ENCODE measurements around the gene SUMF1. TPM values are rescaled to one million over a fixed set of nuclear protein-coding genes. Genes with fewer than 3 reads are reported as not detected.
A peak's percentile ranks its signal among the peaks of the same experiment; 100 is the strongest.

Gene SUMF1
- total RNA-seq, 1 donor from 2014 or later, result 6.8 TPM

GRCh38 chr3:4425707-4426106, 41.4 kb downstream of the SUMF1 start:
- no peak for ATAC-seq
- no peak for DNase-seq
- intact Hi-C loops (cut with micrococcal nuclease), result no loop called here

DNA sequence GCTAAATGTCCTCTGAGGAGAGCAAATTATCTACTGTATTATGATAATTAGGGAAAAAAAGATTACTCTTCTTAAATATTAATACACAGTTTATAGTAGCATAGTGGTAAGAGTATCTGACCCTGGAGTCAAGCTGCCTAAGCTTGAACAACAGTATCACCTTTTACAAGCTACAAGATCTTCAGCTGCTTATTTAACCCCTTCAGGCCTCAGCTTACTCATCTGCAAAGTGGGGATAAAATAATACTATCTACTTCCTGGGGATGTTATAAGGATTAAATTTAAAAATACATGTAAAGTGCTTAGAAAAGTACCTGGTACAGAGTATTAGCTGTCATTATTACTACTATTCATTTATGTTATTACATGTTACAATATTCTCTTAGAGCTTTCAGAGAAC, 42.0 kb downstream of the SUMF1 start:
- ATAC-seq (no peak), DNase-seq (no peak)
- intact Hi-C loops (cut with micrococcal nuclease), result no loop called here

DNA sequence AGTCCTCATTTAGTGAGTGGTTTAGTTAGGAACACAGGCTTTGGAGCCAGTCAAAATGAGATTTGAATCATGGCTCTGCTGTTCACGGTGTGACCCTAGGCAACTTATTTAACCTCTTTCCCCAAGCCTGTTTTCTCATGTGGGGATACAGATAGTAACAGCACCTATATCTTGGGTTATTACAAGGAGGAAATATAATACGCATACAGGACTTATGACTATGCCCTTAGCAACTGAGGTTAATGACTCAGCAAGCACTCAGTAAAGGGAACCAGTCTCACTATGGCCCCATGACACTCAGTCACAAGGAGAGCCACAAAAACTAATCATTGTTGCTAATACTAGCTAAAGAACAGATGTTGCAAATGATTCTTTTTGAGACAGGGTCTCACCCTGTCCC, 45.9 kb downstream of the SUMF1 start:
- ATAC-seq (no peak), DNase-seq (no peak)
- intact Hi-C loops (cut with micrococcal nuclease), result no loop called here

- ATAC-seq (no peak), DNase-seq (no peak)
- intact Hi-C loops (cut with micrococcal nuclease), result no loop called here
Observed at GRCh38 chr3:4419920-4420319, 47.1 kb downstream of the SUMF1 start.

DNA sequence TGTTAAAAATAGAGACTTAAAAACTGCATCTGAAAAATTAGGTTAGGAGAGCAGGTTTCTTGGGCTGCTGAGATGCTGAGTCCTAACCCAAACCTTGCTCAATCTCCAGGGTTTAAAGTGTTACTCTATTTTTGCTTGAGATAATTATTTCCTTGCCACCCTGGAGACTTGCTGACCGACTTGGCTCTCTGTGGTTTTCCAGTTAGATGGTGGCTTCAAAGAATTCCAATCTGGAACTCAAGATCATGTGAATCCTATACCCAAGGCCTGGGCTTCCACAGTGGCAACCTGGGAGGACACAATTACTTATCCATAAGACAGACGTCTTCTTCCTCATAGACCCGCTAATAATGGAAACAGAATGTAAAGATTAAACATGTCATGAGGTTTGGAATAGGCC, 47.7 kb downstream of the SUMF1 start:
- intact Hi-C loops (cut with micrococcal nuclease), result no loop called here
- DNase-seq, result no peak
- no peak for ATAC-seq

DNA sequence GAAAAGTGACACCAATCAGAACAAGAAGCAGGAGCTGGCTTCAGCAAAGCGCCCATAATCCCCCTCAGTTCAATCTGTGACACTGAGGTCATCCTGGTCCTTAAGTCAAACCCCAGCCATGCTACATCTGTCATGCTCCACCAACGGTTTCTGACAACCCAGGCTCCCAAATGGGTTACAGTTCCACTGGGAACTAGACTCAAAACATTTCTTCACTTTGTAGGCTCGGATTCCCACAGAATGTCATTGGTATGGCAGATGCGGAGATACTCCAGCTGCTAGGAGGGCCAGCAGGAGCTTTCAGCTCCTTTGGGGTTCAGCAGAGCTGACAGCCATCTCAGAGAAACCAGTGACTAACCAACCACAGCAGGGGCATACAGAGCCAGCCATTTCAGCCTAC, 48.9 kb downstream of the SUMF1 start:
- intact Hi-C loops (cut with micrococcal nuclease), result no loop called here
- ATAC-seq (peak; percentile 74), DNase-seq (no peak)

GRCh38 chr3:4417449-4417848, 49.6 kb downstream of the SUMF1 start:
- ATAC-seq, result peak; percentile 67
- DNase-seq, result no peak

GRCh38 chr3:4416961-4417360, 50.1 kb downstream of the SUMF1 start:
- ATAC-seq (peak; percentile 40), DNase-seq (no peak)
- intact Hi-C loops (cut with micrococcal nuclease), result no loop called here

More at GRCh38 chr3:4417449-4417848, 49.6 kb downstream of the SUMF1 start:
- intact Hi-C loops (cut with micrococcal nuclease), result no loop called here

- DNase-seq (no peak), ATAC-seq (no peak)
- intact Hi-C loops (cut with micrococcal nuclease), result no loop called here
Observed at GRCh38 chr3:4416427-4416945, 50.6 kb downstream of the SUMF1 start.

DNA sequence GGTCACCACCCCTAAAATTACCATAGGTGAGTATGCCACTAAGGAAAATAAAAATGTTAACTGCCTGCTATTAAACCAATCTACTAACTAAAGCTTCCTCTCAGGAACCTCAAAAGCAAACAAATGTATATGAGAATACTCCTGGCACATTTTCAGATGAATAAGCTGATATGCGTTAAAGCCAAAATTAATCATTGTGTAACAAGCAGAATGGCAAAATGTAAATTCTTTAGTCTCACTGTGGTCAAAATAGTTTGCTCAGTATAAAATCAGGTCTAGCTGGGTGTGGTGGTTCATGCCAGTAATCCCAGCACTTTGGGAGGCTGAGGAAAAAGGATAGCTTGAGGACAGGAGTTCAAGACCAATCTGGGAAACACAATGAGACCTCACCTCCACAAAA, 53.6 kb downstream of the SUMF1 start:
- intact Hi-C loops (cut with micrococcal nuclease), result no loop called here
- no peak for DNase-seq
- ATAC-seq, result no peak

DNA sequence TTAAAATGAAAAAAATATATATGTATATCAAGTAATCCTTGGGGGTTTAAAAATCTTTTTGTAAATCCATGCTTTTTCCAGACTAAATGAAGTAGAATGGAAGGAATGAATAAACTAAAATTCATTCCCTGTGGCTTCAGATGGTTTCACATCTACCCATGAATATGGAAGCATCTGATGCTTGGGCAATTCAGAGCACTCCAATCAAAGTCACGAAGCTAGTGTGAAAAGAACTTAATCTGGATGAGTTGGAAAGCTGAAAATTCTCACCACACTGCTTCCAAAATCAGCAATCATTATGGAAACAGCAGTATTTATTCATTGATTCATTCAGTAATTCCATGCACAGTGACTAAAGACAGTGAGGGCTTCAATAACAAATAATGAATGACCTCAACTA, 55.2 kb downstream of the SUMF1 start:
- DNase-seq (no peak), ATAC-seq (no peak)
- intact Hi-C loops (cut with micrococcal nuclease), result no loop called here

- intact Hi-C loops (cut with micrococcal nuclease), result no loop called here
- ATAC-seq, result no peak
- no peak for DNase-seq
Observed at GRCh38 chr3:4411236-4411635, 55.8 kb downstream of the SUMF1 start.

- intact Hi-C loops (cut with micrococcal nuclease), result no loop called here
Observed at GRCh38 chr3:4410606-4411005, 56.5 kb downstream of the SUMF1 start.

DNA sequence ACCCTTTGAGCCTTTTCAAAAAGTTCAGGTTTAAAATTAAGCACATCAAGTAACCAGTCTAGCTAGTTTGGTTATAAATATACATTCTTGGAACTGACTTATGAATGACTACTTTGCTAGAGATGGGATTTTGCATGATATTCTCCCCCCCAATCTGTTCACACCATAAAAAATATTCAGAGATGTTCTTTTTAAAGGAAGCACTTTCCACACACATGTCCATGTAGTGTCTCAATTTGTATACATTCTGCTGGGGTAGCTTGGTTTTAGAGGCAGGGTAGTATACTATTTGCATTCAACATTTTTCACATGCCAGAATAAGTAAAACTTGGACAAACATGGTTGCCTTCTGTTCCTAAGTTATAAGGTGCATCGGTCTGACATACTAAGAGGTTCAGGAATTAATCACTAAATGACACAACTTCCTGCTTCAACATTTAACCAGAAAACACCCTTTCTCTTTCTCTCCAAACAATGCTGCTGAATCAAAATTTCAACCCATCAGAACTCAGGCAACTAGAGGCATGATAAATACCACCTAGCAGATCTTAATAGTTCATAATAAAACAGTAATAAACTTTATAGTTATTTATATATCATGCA, 57.0 kb downstream of the SUMF1 start:
- intact Hi-C loops (cut with micrococcal nuclease), result no loop called here
- DNase-seq, result no peak

More at GRCh38 chr3:4410606-4411005, 56.5 kb downstream of the SUMF1 start:
- ATAC-seq (no peak), DNase-seq (no peak)

GRCh38 chr3:4409415-4409814, 57.7 kb downstream of the SUMF1 start:
- intact Hi-C loops (cut with micrococcal nuclease), result no loop called here
- ATAC-seq, result no peak
- no peak for DNase-seq

More for the DNA sequence above, 57.0 kb downstream of the SUMF1 start:
- ATAC-seq, result no peak

- ATAC-seq (no peak), DNase-seq (no peak)
- intact Hi-C loops (cut with micrococcal nuclease), result no loop called here
Observed at GRCh38 chr3:4408958-4409357, 58.1 kb downstream of the SUMF1 start.

- ATAC-seq, result no peak
- intact Hi-C loops (cut with micrococcal nuclease), result no loop called here
- DNase-seq, result no peak
Observed at GRCh38 chr3:4407941-4408340, 59.1 kb downstream of the SUMF1 start.

DNA sequence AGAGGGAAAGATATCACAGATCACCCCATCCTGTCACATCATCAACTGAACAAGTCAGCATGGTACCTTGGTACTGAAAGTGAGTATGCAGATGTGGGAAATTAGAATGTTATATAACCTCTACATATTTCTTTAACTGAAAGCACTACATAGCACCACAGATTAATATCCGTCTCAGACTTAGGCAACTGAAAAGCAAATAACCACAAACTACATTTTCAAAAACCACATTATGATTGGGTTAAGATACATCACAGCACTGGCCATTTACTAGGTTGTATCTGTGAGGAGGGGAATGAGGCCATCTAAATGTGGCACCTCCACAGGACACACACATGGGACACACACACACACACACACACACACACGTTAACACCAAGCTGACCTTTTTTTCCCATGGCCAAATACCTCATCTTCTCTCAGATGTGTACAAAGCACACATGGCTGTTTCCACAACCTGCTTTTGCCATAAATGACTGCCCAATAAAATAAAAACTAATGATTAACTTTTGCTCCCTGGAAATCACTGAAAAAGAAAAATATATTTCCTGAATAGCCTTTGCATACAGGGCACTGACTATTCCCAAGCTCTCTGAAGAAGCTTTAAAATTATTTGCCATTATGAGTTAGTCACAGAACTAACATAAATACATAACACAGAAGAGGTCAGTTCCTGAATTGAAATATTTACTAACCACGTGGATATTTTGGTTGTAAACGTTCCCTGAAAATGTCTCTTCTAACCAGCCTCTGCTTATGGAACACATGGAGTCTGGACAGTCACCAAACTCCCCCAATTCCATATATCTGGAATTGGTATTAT, 60.1 kb downstream of the SUMF1 start:
- DNase-seq (no peak), ATAC-seq (no peak)
- intact Hi-C loops (cut with micrococcal nuclease), result no loop called here

- intact Hi-C loops (cut with micrococcal nuclease), result no loop called here
- DNase-seq, result no peak
- no peak for ATAC-seq
Observed at GRCh38 chr3:4404881-4405280, 62.2 kb downstream of the SUMF1 start.

GRCh38 chr3:4401441-4401840, 65.6 kb downstream of the SUMF1 start:
- intact Hi-C loops (cut with micrococcal nuclease), result no loop called here
- no peak for DNase-seq
- ATAC-seq, result no peak

GRCh38 chr3:4399476-4399875, 67.6 kb downstream of the SUMF1 start:
- ATAC-seq (no peak), DNase-seq (no peak)
- intact Hi-C loops (cut with micrococcal nuclease), result no loop called here
